NT2/D1 (cell line): ENCODE data around the gene IL16.

Experiments
- DNase-seq: peaks from one replicate; pipeline ENCODE4 v3.0.0-alpha.2; 2011; ENCODE audit warnings: low read depth, low spot score
- H3K27me3 ChIP-seq: 2 replicates; pipeline ENCODE4 v1.6.0; 2011; ENCODE audit warnings: mild to moderate bottlenecking; ENCODE audit not compliant: insufficient read length, insufficient read depth
- H3K36me3 ChIP-seq: 2 replicates; pipeline ENCODE4 v1.6.1; 2011; ENCODE audit warnings: mild to moderate bottlenecking, low read length, mixed read lengths; ENCODE audit not compliant: insufficient read depth, insufficient read length
- H3K4me1 ChIP-seq: 2 replicates; pipeline ENCODE4 v1.5.1; 2011; ENCODE audit not compliant: insufficient read depth, insufficient read length
- H3K4me3 ChIP-seq: 2 replicates; pipeline ENCODE4 v1.5.1; 2011; ENCODE audit warnings: low read depth; ENCODE audit not compliant: insufficient read length
- H3K9ac ChIP-seq: 2 replicates; pipeline ENCODE4 v1.6.0; 2011; ENCODE audit warnings: low read depth; ENCODE audit not compliant: insufficient read length
- H3K9me3 ChIP-seq: 2 replicates; pipeline ENCODE4 v1.5.1; 2011; ENCODE audit warnings: mild to moderate bottlenecking, low read length; ENCODE audit not compliant: insufficient read depth
- SUZ12 ChIP-seq: IDR thresholded peaks from 2 replicates; pipeline ENCODE4 v1.6.1; 2011; ENCODE audit not compliant: insufficient read length, insufficient read depth; ENCODE audit errors: extremely low read depth
- YY1 ChIP-seq: IDR thresholded peaks from 2 replicates; pipeline ENCODE4 v1.6.1; 2011; ENCODE audit not compliant: insufficient read length, insufficient read depth
- ZNF274 ChIP-seq: IDR thresholded peaks from 2 replicates; pipeline ENCODE4 v1.6.1; 2011; ENCODE audit warnings: mild to moderate bottlenecking, low read depth, low read length

IL16 gene

DNA sequence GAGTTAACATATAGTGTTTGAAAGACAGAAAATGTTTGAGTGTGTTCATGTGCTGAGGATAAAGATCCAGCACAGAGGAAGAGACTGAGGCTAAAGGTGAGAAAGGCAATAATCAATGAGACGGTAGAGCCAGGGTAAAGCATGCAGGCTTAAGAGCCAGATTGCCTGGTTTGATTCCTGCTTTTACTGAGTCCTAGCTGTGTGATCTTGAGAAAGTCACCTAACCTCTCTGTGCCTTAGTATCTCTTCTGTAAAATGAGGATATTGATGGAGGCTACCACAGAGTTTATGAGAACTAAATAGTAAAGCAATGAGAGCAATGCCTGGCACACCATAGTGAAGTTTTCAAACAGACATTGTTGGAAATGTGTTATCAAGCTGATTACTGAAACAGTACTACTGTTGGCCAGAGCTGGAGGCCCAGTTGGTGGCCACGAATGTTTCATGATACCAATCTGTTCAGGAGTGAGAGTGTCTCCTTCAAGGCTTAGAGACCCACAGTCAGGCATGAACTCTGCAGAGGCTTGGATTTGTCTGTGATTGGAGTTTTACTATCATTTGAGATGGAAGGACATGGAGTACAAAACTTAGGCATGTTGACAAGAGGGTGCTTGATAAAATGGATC is 26.8 kb downstream of the IL16 start:
- H3K9me3 ChIP-seq: no peaks in the 10 kb centered on the region
- no peaks in the 10 kb centered on the region for H3K4me1 ChIP-seq
- no peaks in the 10 kb centered on the region for H3K36me3 ChIP-seq
- H3K9ac ChIP-seq: no peak overlapping the region
- H3K4me3 ChIP-seq: no peak overlapping the region
- H3K27me3 ChIP-seq: peaks cover 8% of the 10 kb centered on the region
- no peak for DNase-seq
- TF ChIP-seq YY1 (no peak), ZNF274 (no peak), SUZ12 (no peak)

DNA sequence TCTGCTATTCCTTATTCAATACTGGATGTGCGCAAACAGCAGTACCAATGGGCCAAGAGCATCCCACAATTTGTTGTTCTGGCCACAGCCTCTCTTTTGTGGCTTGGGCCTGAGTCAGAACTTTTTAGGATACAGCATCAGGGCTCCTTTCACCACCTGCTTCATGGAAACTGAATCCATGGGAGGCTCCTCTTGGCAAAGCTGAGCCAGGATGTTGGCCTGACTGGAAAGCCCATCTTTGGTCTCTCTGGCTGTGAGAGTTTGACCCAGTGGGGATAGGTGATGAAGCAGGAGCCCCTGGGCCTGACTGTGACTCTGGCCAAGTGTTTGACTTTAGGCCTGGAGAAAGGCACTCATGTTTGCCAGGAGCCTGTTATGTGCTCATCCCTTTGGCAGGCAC is 27.6 kb downstream of the IL16 start:
- no peak overlapping the region for H3K9ac ChIP-seq
- H3K4me3 ChIP-seq: no peak overlapping the region
- no peak for DNase-seq
- H3K27me3 ChIP-seq: peaks cover 8% of the 10 kb centered on the region
- H3K4me1 ChIP-seq: no peaks in the 10 kb centered on the region
- no peak for TF ChIP-seq YY1
- TF ChIP-seq ZNF274: no peak
- no peak for TF ChIP-seq SUZ12
- H3K9me3 ChIP-seq: no peaks in the 10 kb centered on the region
- H3K36me3 ChIP-seq: no peaks in the 10 kb centered on the region

DNA sequence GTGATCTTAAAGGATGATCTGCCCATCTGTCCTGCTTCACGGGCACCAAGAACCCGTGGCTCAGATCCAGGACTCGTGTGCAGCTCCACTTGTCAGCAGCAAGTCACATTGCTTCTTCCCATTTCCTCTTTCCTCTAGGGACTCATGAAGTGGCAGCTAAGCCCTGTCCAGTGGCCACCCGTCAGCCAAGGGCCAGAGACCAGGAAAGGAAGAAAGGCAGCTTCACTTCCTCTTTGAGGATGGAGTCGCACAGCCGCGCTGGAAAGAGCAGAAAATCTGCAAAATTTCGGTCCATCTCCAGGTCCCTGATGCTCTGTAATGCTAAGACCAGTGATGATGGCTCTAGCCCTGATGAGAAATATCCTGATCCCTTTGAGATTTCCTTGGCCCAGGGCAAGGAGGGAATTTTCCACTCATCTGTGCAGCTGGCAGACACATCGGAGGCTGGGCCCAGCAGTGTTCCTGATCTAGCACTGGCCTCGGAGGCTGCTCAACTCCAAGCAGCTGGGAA is 28.5 kb downstream of the IL16 start:
- Histone ChIP-seq H3K9me3 (no peaks in the 10 kb centered on the region), H3K4me1 (no peaks in the 10 kb centered on the region), H3K27me3 (peaks cover 8% of the 10 kb centered on the region), H3K4me3 (no peak overlapping the region), H3K9ac (no peak overlapping the region), H3K36me3 (no peaks in the 10 kb centered on the region)
- DNase-seq: no peak
- TF ChIP-seq ZNF274 (no peak), YY1 (no peak), SUZ12 (no peak)

GRCh38 chr15:81227716-81228115 is 31.0 kb downstream of the IL16 start:
- no peak for TF ChIP-seq YY1
- no peak for TF ChIP-seq ZNF274
- TF ChIP-seq SUZ12: no peak
- no peak overlapping the region for H3K9ac ChIP-seq
- no peak for DNase-seq
- H3K4me1 ChIP-seq: no peaks in the 10 kb centered on the region
- H3K27me3 ChIP-seq: peaks cover 8% of the 10 kb centered on the region
- no peaks in the 10 kb centered on the region for H3K9me3 ChIP-seq
- no peaks in the 10 kb centered on the region for H3K36me3 ChIP-seq
- H3K4me3 ChIP-seq: no peak overlapping the region

- no peak overlapping the region for H3K9ac ChIP-seq
- TF ChIP-seq ZNF274 (no peak), SUZ12 (no peak), YY1 (no peak)
- H3K4me3 ChIP-seq: no peak overlapping the region
- H3K36me3 ChIP-seq: no peaks in the 10 kb centered on the region
- no peak for DNase-seq
- peaks cover 8% of the 10 kb centered on the region for H3K27me3 ChIP-seq
- no peaks in the 10 kb centered on the region for H3K9me3 ChIP-seq
- H3K4me1 ChIP-seq: no peaks in the 10 kb centered on the region
Measured at GRCh38 chr15:81229586-81229985, 32.9 kb downstream of the IL16 start.

- Histone ChIP-seq H3K4me3 (no peak overlapping the region), H3K9me3 (peaks cover 6% of the 10 kb centered on the region; the same call in 1 of the 2 replicates), H3K4me1 (no peaks in the 10 kb centered on the region), H3K36me3 (no peaks in the 10 kb centered on the region), H3K27me3 (no peaks in the 10 kb centered on the region), H3K9ac (no peak overlapping the region)
- no peak for TF ChIP-seq YY1
- no peak for TF ChIP-seq SUZ12
- TF ChIP-seq ZNF274: no peak
- DNase-seq: no peak
Measured at GRCh38 chr15:81235276-81236123, 38.8 kb downstream of the IL16 start.

DNA sequence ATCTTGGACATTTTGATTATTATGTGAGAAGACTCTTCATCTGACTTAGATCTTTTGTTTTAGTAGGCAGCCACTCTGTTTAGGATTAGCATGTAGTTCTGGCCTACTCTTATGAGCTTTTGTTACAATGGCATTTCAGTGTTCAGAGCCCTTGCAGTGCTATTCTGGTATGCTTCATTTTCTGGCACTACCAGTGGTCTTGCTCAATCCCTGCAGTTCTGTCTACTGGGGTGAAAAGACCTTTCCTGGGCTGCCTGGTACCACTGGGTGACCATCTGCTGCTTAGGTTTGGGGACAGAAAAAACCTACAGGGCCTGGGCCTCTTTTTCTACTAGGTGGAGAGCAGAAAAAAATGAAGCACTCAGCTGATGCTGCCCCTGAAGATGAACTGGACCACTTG is 42.5 kb downstream of the IL16 start:
- no peak for TF ChIP-seq YY1
- no peak for TF ChIP-seq SUZ12
- no peak for TF ChIP-seq ZNF274
- no peaks in the 10 kb centered on the region for H3K4me1 ChIP-seq

More for the DNA sequence above, 42.5 kb downstream of the IL16 start:
- no peak overlapping the region for H3K4me3 ChIP-seq
- H3K27me3 ChIP-seq: no peaks in the 10 kb centered on the region
- no peak for DNase-seq
- no peak overlapping the region for H3K9ac ChIP-seq
- peaks cover 21% of the 10 kb centered on the region for H3K9me3 ChIP-seq
- H3K36me3 ChIP-seq: no peaks in the 10 kb centered on the region
